Loucy (cell line): ENCODE measurements around the gene LY86.

Source experiments
- H2AFZ ChIP-seq: fragments of 200-600 bp; sonication (generic); 2 replicates; pipeline ENCODE4 v1.6.0; 2016; ENCODE audit warnings: antibody characterized with exemption, mild to moderate bottlenecking, low read length, moderate library complexity
- H3F3A ChIP-seq: fragments of 200-600 bp; 2 replicates; pipeline ENCODE4 v1.6.0; 2016; ENCODE audit warnings: antibody characterized with exemption, low read depth, mild to moderate bottlenecking
- H3K27me3 ChIP-seq: fragments of 200-600 bp; sonication (generic); 2 replicates; pipeline ENCODE4 v1.6.1; 2014; ENCODE audit warnings: low read length, mild to moderate bottlenecking; ENCODE audit not compliant: insufficient read depth, poor library complexity, severe bottlenecking
- H3K36me3 ChIP-seq: fragments of 200-600 bp; sonication (generic); 2 replicates; pipeline ENCODE4 v1.6.1; 2016; ENCODE audit warnings: low read length; ENCODE audit not compliant: insufficient read depth
- H3K4me1 ChIP-seq: fragments of 200-600 bp; sonication (generic); 2 replicates; pipeline ENCODE4 v1.5.1; 2014; ENCODE audit warnings: low read length, mild to moderate bottlenecking; ENCODE audit not compliant: insufficient read depth, poor library complexity, severe bottlenecking
- H3K4me2 ChIP-seq: fragments of 200-600 bp; sonication (generic); 2 replicates; pipeline ENCODE4 v1.6.0; 2014; ENCODE audit warnings: antibody characterized with exemption, low read length, low read depth, mild to moderate bottlenecking; ENCODE audit not compliant: poor library complexity, severe bottlenecking
- H3K4me3 ChIP-seq: fragments of 200-600 bp; sonication (generic); 2 replicates; pipeline ENCODE4 v1.5.1; 2014; ENCODE audit warnings: low read length, mild to moderate bottlenecking, mixed read lengths; ENCODE audit not compliant: poor library complexity, severe bottlenecking
- H3K79me2 ChIP-seq: fragments of 200-600 bp; sonication (generic); 2 replicates; pipeline ENCODE4 v1.6.1; 2014; ENCODE audit warnings: low read length; ENCODE audit not compliant: insufficient read depth
- H3K9ac ChIP-seq: fragments of 200-600 bp; sonication (generic); 2 replicates; pipeline ENCODE4 v1.6.0; 2014; ENCODE audit warnings: mild to moderate bottlenecking, low read depth, low read length, moderate library complexity; ENCODE audit not compliant: poor library complexity, severe bottlenecking
- H3K9me2 ChIP-seq: fragments of 200-600 bp; sonication (generic); replicated peaks from 2 replicates; pipeline ENCODE4 v1.6.1; 2016; ENCODE audit warnings: low read depth, low read length, mixed read lengths
- H3K9me3 ChIP-seq: fragments of 200-600 bp; sonication (generic); 2 replicates; pipeline ENCODE4 v1.6.1; 2014; ENCODE audit warnings: mild to moderate bottlenecking, antibody characterized with exemption, low read length, low read depth; ENCODE audit not compliant: insufficient read depth
- H4K20me1 ChIP-seq: fragments of 200-600 bp; sonication (generic); 2 replicates; pipeline ENCODE4 v1.6.0; 2014; ENCODE audit warnings: antibody characterized with exemption, low read length, mild to moderate bottlenecking; ENCODE audit not compliant: insufficient read depth, poor library complexity, severe bottlenecking
- CTCF ChIP-seq: fragments of 200-600 bp; sonication (generic); conservative IDR thresholded peaks from 2 replicates; pipeline ENCODE4 v1.5.1; 2014; ENCODE audit warnings: mild to moderate bottlenecking, antibody characterized with exemption, low read length
- EZH2phosphoT487 ChIP-seq: fragments of 200-600 bp; IDR thresholded peaks from 2 replicates; pipeline ENCODE4 v1.6.1; 2018; ENCODE audit warnings: antibody characterized with exemption, mild to moderate bottlenecking, moderate library complexity, borderline replicate concordance

The LY86 gene

GRCh38 chr6:6614096-6614982 is 25.8 kb downstream of the LY86 start:
- Histone ChIP-seq H3K9me2 (no peaks in the 10 kb centered on the region), H3K36me3 (no peaks in the 10 kb centered on the region), H2AFZ (no peak overlapping the region), H3K9ac (no peak overlapping the region), H3K9me3 (no peaks in the 10 kb centered on the region), H3F3A (no peaks in the 10 kb centered on the region), H3K4me1 (peaks cover 44% of the 10 kb centered on the region), H4K20me1 (no peaks in the 10 kb centered on the region), H3K4me2 (no peak overlapping the region), H3K79me2 (no peaks in the 10 kb centered on the region), H3K27me3 (no peaks in the 10 kb centered on the region), H3K4me3 (no peak overlapping the region)
- TF ChIP-seq CTCF (no peak), EZH2phosphoT487 (no peak)

GRCh38 chr6:6614983-6615349 is 26.4 kb downstream of the LY86 start:
- no peak overlapping the region for H2AFZ ChIP-seq
- no peaks in the 10 kb centered on the region for H3K79me2 ChIP-seq
- H3K4me3 ChIP-seq, result no peak overlapping the region
- no peak overlapping the region for H3K4me2 ChIP-seq
- TF ChIP-seq EZH2phosphoT487 (no peak), CTCF (no peak)
- no peaks in the 10 kb centered on the region for H3F3A ChIP-seq
- no peak overlapping the region for H3K9ac ChIP-seq
- peaks cover 44% of the 10 kb centered on the region for H3K4me1 ChIP-seq
- H3K9me2 ChIP-seq, result no peaks in the 10 kb centered on the region
- no peaks in the 10 kb centered on the region for H4K20me1 ChIP-seq
- no peaks in the 10 kb centered on the region for H3K36me3 ChIP-seq
- H3K27me3 ChIP-seq, result no peaks in the 10 kb centered on the region
- no peaks in the 10 kb centered on the region for H3K9me3 ChIP-seq

GRCh38 chr6:6616656-6617055 is 28.1 kb downstream of the LY86 start:
- H2AFZ ChIP-seq, result no peak overlapping the region
- no peaks in the 10 kb centered on the region for H3K9me2 ChIP-seq
- no peak overlapping the region for H3K4me2 ChIP-seq
- TF ChIP-seq CTCF (no peak), EZH2phosphoT487 (no peak)
- no peaks in the 10 kb centered on the region for H3K79me2 ChIP-seq
- H3K36me3 ChIP-seq, result no peaks in the 10 kb centered on the region
- H4K20me1 ChIP-seq, result no peaks in the 10 kb centered on the region
- H3K4me3 ChIP-seq, result no peak overlapping the region
- no peaks in the 10 kb centered on the region for H3F3A ChIP-seq
- H3K4me1 ChIP-seq, result peaks cover 28% of the 10 kb centered on the region
- H3K9ac ChIP-seq, result no peak overlapping the region
- H3K9me3 ChIP-seq, result no peaks in the 10 kb centered on the region
- H3K27me3 ChIP-seq, result no peaks in the 10 kb centered on the region
